IMR-90 (cell line): ENCODE measurements around the gene AGBL1. TPM values are rescaled to one million over a fixed set of nuclear protein-coding genes. Genes with fewer than 3 reads are reported as not detected.

ENCODE experiments used
- ATAC-seq: fragments of 200-7000 bp; cut with Tn5 transposase; 2 replicates; pipeline ENCODE4 v1.9.1; 2020; ENCODE audit warnings: low read depth, mild to moderate bottlenecking, moderate library complexity
- BruUV-seq: library from RNA; stranded (reverse); fragments of 400-500 nt; replicated peaks from 2 replicates; lab custom pipeline; 2021; lab: Mats Ljungman, UMichigan
- CTCF ChIA-PET: fragments of 300-600 bp; formaldehyde crosslinking; extraction: SDS; loops from one replicate; lab custom pipeline; 2021; ENCODE audit warnings: antibody characterized with exemption; lab: Yijun Ruan, JAX
- POLR2A ChIA-PET: fragments of 300-600 bp; sonication (Branson Sonifier 250); formaldehyde crosslinking; loops from one replicate; lab custom pipeline; 2022; ENCODE audit warnings: antibody characterized with exemption; ENCODE audit not compliant: unreplicated experiment; lab: Charles Lee
- DNase-seq: peaks from one replicate; pipeline ENCODE4 v3.0.0; 2013
- H2AFZ ChIP-seq: replicated peaks from 2 replicates; pipeline ENCODE3; 2013; ENCODE audit warnings: low read length, mild to moderate bottlenecking; ENCODE audit not compliant: poor library complexity
- H2AK5ac ChIP-seq: 2 replicates; pipeline ENCODE4 v1.6.1; 2013; ENCODE audit warnings: low read depth, low read length, inconsistent platforms
- H2AK9ac ChIP-seq: replicated peaks from 2 replicates; pipeline ENCODE3; 2013; ENCODE audit warnings: mild to moderate bottlenecking, low read depth, low read length, moderate library complexity; ENCODE audit not compliant: poor library complexity
- H2BK120ac ChIP-seq: 2 replicates; pipeline ENCODE4 v1.6.1; 2013; ENCODE audit warnings: low read depth, low read length, inconsistent platforms
- H2BK15ac ChIP-seq: 3 replicates; pipeline ENCODE4 v1.6.1; 2013; ENCODE audit warnings: low read depth, low read length, inconsistent platforms
- H2BK20ac ChIP-seq: 2 replicates; pipeline ENCODE4 v1.6.1; 2013; ENCODE audit warnings: low read depth, mild to moderate bottlenecking, inconsistent platforms, low read length, moderate library complexity
- H2BK5ac ChIP-seq: 2 replicates; pipeline ENCODE4 v1.6.1; 2013; ENCODE audit warnings: mild to moderate bottlenecking, low read depth, low read length, inconsistent platforms; ENCODE audit not compliant: poor library complexity, severe bottlenecking
- H3K14ac ChIP-seq: replicated peaks from 2 replicates; pipeline ENCODE4 v1.6.1; 2013; ENCODE audit warnings: low read depth, low read length, inconsistent platforms
- H3K18ac ChIP-seq: 2 replicates; pipeline ENCODE4 v1.6.1; 2013; ENCODE audit warnings: low read depth, low read length, control low read depth
- H3K23ac ChIP-seq: 2 replicates; pipeline ENCODE4 v1.6.1; 2013; ENCODE audit warnings: low read depth, low read length, inconsistent platforms
- H3K27ac ChIP-seq: 2 replicates; pipeline ENCODE4 v1.5.1; 2013; ENCODE audit warnings: mild to moderate bottlenecking, control low read depth, low read length; ENCODE audit not compliant: insufficient read depth
- H3K27me3 ChIP-seq: 2 replicates; pipeline ENCODE4 v1.6.1; 2013; ENCODE audit warnings: low read length; ENCODE audit not compliant: control insufficient read depth, insufficient read depth
- H3K36me3 ChIP-seq: 2 replicates; pipeline ENCODE4 v1.6.1; 2013; ENCODE audit warnings: low read length, mixed read lengths; ENCODE audit not compliant: control insufficient read depth, insufficient read depth
- H3K4ac ChIP-seq: 2 replicates; pipeline ENCODE4 v1.6.1; 2013; ENCODE audit warnings: low read depth, low read length, inconsistent platforms
- H3K4me1 ChIP-seq: 2 replicates; pipeline ENCODE4 v1.6.1; 2013; ENCODE audit warnings: low read length, mixed read lengths; ENCODE audit not compliant: control insufficient read depth, insufficient read depth
- H3K4me2 ChIP-seq: 2 replicates; pipeline ENCODE4 v1.6.1; 2013; ENCODE audit warnings: low read depth, mild to moderate bottlenecking, control low read depth, low read length, moderate library complexity
- H3K4me3 ChIP-seq: 2 replicates; pipeline ENCODE4 v1.5.1; 2013; ENCODE audit warnings: low read depth, mild to moderate bottlenecking, control low read depth, low read length, moderate library complexity; ENCODE audit not compliant: insufficient read depth
- H3K56ac ChIP-seq: 2 replicates; pipeline ENCODE4 v1.6.1; 2013; ENCODE audit warnings: low read length, inconsistent platforms; ENCODE audit not compliant: insufficient read depth; ENCODE audit errors: extremely low read depth
- H3K79me1 ChIP-seq, 2 experiments: 2 replicates each; pipeline ENCODE4 v1.6.1; 2013; ENCODE audit warnings: low read length in 2 of 2, inconsistent platforms in 1 of 2, low read depth in 1 of 2
- H3K9ac ChIP-seq: 2 replicates; pipeline ENCODE4 v1.6.1; 2013; ENCODE audit warnings: low read depth, low read length, control low read depth
- H3K9me1 ChIP-seq: 2 replicates; pipeline ENCODE4 v1.6.1; 2013; ENCODE audit warnings: low read length, inconsistent platforms; ENCODE audit not compliant: insufficient read depth
- H3K9me3 ChIP-seq: 2 replicates; pipeline ENCODE4 v1.6.1; 2013; ENCODE audit warnings: low read length; ENCODE audit not compliant: control insufficient read depth, insufficient read depth
- H4K20me1 ChIP-seq: 2 replicates; pipeline ENCODE4 v1.6.1; 2013; ENCODE audit warnings: low read length, inconsistent platforms; ENCODE audit not compliant: insufficient read depth
- H4K5ac ChIP-seq: 2 replicates; pipeline ENCODE4 v1.6.1; 2013; ENCODE audit warnings: mild to moderate bottlenecking, low read depth, low read length, control low read depth
- H4K8ac ChIP-seq, 2 experiments: 2 replicates each; pipeline ENCODE4 v1.6.1; 2013; ENCODE audit warnings: low read depth in 2 of 2, low read length in 2 of 2, control low read depth in 1 of 2, inconsistent platforms in 1 of 2
- H4K91ac ChIP-seq: 2 replicates; pipeline ENCODE4 v1.6.1; 2013; ENCODE audit warnings: low read depth, low read length, inconsistent platforms; ENCODE audit not compliant: insufficient read depth
- BHLHE40 ChIP-seq: fragments of 150-350 bp; IDR thresholded peaks from 2 replicates; pipeline ENCODE4 v1.6.1; 2016; ENCODE audit warnings: mild to moderate bottlenecking, low read depth, low read length
- FOS ChIP-seq: fragments of 150-350 bp; IDR thresholded peaks from 2 replicates; pipeline ENCODE4 v1.6.1; 2016; ENCODE audit warnings: low read depth, low read length
- MAZ ChIP-seq: IDR thresholded peaks from 2 replicates; pipeline ENCODE4 v1.6.1; 2012; ENCODE audit warnings: low read depth, mild to moderate bottlenecking, low read length, improper control_type of control experiment, moderate library complexity, borderline replicate concordance
- RFX5 ChIP-seq: IDR thresholded peaks from 2 replicates; pipeline ENCODE4 v1.8.0; 2012; ENCODE audit warnings: low read depth, mild to moderate bottlenecking, low read length, moderate library complexity
- WGBS, 2 experiments: methylation state at CpG; one replicate each; pipeline versions ENCODE4 v1.1.5 to v1.1.7; 2013; ENCODE audit warnings: missing lambda C conversion rate in 2 of 2; ENCODE audit not compliant: insufficient read length in 1 of 2; ENCODE audit errors: extremely low coverage in 2 of 2; 5-methylcytosine and 5-hydroxymethylcytosine counted together
- dilution Hi-C: fragments of 300-500 bp; cut with HindIII; formaldehyde crosslinking; loops from one replicate; pipeline ENCODE4 v1.14.3; 2018; ENCODE audit warnings: low sequenced_read_pairs; ENCODE audit not compliant: unreplicated experiment
- in situ Hi-C: fragments of 300-500 bp; cut with MboI; formaldehyde crosslinking; loops from 3 replicates; pipeline ENCODE4 v1.14.3; 2019; ENCODE audit warnings: low sequenced_read_pairs, inconsistent platforms, mixed read lengths
- intact Hi-C: fragments of 100-400 bp; cut with micrococcal nuclease; formaldehyde crosslinking; loops from 2 replicates; pipeline ENCODE4 v1.10.0; 2022
- polyA plus RNA-seq, 3 experiments: library from polyadenylated mRNA; depleted of rRNA; stranded (reverse); fragments of >200 nt; gene quantifications; 2 replicates each; pipeline ENCODE4 v1.2.3, GENCODE V29; 2012; ENCODE audit warnings: low replicate concordance in 1 of 3
- total RNA-seq: library from RNA; depleted of rRNA; stranded (reverse); fragments of >200 nt; gene quantifications from 2 replicates; pipeline ENCODE4 v1.2.3, GENCODE V29; 2012

Gene AGBL1
- total and polyA plus RNA-seq, 2 of the 4 experiments (the other 2 are of a cell fraction) = not detected

DNA sequence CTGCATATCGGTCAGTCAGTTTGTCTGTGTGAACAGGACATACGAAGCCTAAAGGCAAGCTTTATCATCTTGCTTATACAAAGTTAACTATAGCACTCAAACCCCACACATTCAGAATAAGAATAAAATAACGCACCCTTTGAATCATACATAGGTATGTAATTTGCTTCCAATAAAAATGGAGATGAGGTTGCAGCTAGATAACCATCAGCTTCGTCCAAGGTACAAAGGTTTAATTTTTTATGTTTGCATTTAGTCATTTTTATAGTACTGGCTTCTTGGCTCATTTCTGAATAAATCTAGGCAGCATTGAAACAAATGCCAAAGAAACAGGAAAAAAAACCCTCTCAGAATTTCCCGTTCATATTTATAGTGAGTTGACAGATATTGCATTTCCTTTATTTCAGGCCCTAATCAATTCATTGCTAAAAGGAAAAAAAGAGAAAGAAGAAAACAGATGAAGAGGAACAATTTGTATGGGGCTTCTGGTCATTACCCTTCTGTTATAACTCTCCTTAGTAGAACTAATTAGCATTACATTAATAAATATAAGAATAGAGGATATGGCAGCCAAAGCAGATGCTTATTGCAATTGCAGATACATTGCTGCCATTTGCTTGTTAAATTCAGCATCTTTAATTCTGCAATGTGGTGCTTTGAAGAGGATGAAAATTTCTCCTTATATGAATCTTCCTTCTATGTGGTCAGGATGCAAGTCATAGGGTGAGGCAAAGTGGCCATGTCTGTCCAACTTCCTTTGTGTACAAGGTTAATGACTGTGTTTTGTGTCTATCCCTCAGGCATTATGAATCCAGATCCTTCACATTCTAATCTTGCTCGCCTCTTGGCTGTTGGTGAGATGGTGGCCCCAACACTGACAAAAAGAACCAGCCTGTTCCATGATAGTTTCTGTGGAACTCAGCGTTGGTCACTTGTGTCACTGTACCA is 550.0 kb downstream of the AGBL1 start:
- H3K4ac ChIP-seq = no peak overlapping the region
- ChIA-PET POLR2A (no interaction called here), CTCF (no interaction called here)
- no peak overlapping the region for H3K9ac ChIP-seq
- no peak overlapping the region for H2AK9ac ChIP-seq
- no peak overlapping the region for H2AK5ac ChIP-seq
- no peaks in the 10 kb centered on the region for H3K27me3 ChIP-seq
- H2BK5ac ChIP-seq = no peak overlapping the region
- no peak overlapping the region for H3K4me3 ChIP-seq
- dilution Hi-C loops (no loop called here), intact Hi-C loops (no loop called here), in situ Hi-C loops (no loop called here)
- no CpG with 5 or more reads among the region's 7 CpGs for WGBS, 2 experiments
- H3K36me3 ChIP-seq = no peaks in the 10 kb centered on the region
- H3K79me1 ChIP-seq = no peaks in the 10 kb centered on the region
- H4K8ac ChIP-seq = no peak overlapping the region
- H3K23ac ChIP-seq = no peak overlapping the region
- H2AFZ ChIP-seq = no peak overlapping the region
- peaks cover 15% of the 10 kb centered on the region for H3K9me3 ChIP-seq
- H3K27ac ChIP-seq = no peak overlapping the region
- H3K56ac ChIP-seq = no peak overlapping the region
- no peak overlapping the region for H3K4me2 ChIP-seq
- H3K18ac ChIP-seq = no peak overlapping the region
- ATAC-seq = no peak
- TF ChIP-seq BHLHE40 = no peak
- no peak for TF ChIP-seq FOS
- TF ChIP-seq MAZ = no peak
- TF ChIP-seq RFX5 = no peak
- H2BK15ac ChIP-seq = no peak overlapping the region
- no peak overlapping the region for H2BK120ac ChIP-seq
- H3K14ac ChIP-seq = no peak overlapping the region
- DNase-seq = no peak
- no peak overlapping the region for H4K5ac ChIP-seq
- no peak overlapping the region for H2BK20ac ChIP-seq
- no TSS peak for BruUV-seq
- H3K9me1 ChIP-seq = no peaks in the 10 kb centered on the region
- H4K20me1 ChIP-seq = no peaks in the 10 kb centered on the region
- H3K4me1 ChIP-seq = no peaks in the 10 kb centered on the region
- no peak overlapping the region for H4K91ac ChIP-seq
